ENCODE results near the gene RAD54L2. TPM values are rescaled to one million over a fixed set of nuclear protein-coding genes. Genes with fewer than 3 reads are reported as not detected.
"Not testable (repeated sequence)": the region's sequence is repeated elsewhere in the genome, so short reads cannot be mapped to it uniquely, and the experiment has no call there.

RAD54L2 gene
- total RNA-seq, 4 donors from 2014 or later = 10.2 to 16.0 (median 13.6) TPM

DNA sequence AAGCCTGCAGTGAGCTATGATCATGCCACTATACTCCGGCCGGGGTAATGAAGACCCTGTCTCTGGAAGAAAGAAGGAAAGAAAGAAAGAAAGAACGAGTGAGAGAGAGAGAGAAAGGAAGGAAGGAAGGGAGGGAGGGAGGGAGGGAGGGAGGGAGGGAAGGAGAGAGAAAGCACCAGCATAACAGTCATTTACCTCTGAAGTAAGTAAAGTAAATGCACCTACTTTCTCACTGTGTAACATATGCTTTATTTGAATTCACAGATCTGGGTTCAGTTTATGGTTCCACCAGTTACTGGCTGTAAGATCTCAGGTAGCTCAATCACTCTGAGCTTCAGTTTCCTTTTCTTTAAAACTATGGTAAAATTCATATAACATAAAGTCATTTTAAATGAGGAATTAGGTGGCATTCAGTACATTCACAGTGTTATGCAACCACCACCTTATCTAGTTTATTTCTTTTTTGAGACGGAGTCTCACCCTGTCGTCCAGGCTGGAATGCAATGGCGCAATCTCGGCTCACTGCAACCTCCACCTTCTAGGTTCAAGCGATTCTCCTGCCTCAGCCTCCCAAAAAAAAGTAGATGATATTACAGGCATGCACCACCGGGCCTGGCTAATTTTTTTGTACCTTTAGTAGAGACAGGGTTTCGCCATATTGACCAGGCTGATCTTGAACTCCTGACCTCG, 16.1 kb upstream of the RAD54L2 start:
- H3K4me3 ChIP-seq (ENCODE audit: low read depth, poor library complexity, severe bottlenecking) = no peak overlapping the region
- intact Hi-C loops (cut with DNase I; ENCODE audit: low total_unique reads) = no loop called here
- 74 to 76% methylated on average over 11 of the region's 11 CpGs for WGBS, 2 donors
- TF ChIP-seq CTCF (IDR thresholded peaks at IDR 0.05) = no peak
- TF ChIP-seq POLR2A (IDR thresholded peaks at IDR 0.05) = no peak
- DNase-seq (ENCODE audit: low spot score in 2 of 2) = no peak

DNA sequence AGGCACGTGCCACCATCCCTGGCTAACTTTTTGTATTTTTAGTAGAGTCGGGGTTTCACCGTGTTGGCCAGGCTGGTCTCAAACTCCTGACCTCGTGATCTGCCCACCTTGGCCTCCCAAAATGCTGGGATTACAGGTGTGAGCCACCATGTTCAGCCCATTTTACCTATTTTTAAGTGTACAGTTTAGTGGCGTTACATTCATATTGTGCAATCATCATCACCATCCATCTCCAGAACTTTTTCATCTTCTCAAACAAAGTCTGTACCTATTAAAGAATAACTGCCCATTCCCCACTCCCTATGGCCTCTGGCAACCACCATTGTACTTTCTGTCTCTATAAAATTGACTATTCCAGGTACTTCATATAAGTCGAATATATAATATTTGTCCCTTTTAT, 13.6 kb upstream of the RAD54L2 start:
- WGBS, 2 donors = 88% methylated on average over 6 of the region's 6 CpGs
- intact Hi-C loops (cut with DNase I; ENCODE audit: low total_unique reads); H3K4me3 ChIP-seq (ENCODE audit: low read depth, poor library complexity, severe bottlenecking); DNase-seq (ENCODE audit: low spot score in 2 of 2): not testable (repeated sequence)

DNA sequence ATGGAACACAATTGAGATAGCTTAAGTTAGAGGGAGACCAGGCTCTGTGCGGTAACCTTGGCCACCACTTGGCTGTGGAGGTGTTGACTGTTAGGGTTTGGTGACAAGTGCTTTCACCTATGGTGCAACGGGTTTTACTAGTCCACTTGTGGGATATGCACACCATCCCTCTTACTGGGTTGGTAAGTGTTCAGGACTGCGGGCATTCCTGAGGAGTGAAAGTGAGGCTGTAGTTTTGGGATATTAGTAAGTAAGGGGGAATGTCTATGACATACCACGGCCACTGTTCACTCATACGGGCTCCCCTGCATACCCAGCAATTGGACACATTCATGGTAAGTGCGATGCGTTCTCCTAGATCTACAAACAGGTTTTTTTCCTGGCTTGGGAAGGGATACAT, 8.0 kb upstream of the RAD54L2 start:
- H3K4me3 ChIP-seq (ENCODE audit: low read depth, poor library complexity, severe bottlenecking) = no peak overlapping the region
- no peak for TF ChIP-seq POLR2A (IDR thresholded peaks at IDR 0.05)
- no peak for TF ChIP-seq CTCF (IDR thresholded peaks at IDR 0.05)
- intact Hi-C loops (cut with DNase I; ENCODE audit: low total_unique reads) = no loop called here
- no peak for DNase-seq (ENCODE audit: low spot score in 2 of 2)
- WGBS, 2 donors = 91 to 92% methylated on average over 7 of the region's 7 CpGs

GRCh38 chr3:51535146-51536019, 3.1 kb upstream of the RAD54L2 start:
- no peak for TF ChIP-seq CTCF (IDR thresholded peaks at IDR 0.05)
- TF ChIP-seq POLR2A (IDR thresholded peaks at IDR 0.05) = no peak
- intact Hi-C loops (cut with DNase I; ENCODE audit: low total_unique reads) = no loop called here
- no peak overlapping the region for H3K4me3 ChIP-seq (ENCODE audit: low read depth, poor library complexity, severe bottlenecking)
- no peak for DNase-seq (ENCODE audit: low spot score in 2 of 2)
- 84 to 85% methylated on average over 7 of the region's 7 CpGs for WGBS, 2 donors

- DNase-seq (ENCODE audit: low spot score in 2 of 2); intact Hi-C loops (cut with DNase I; ENCODE audit: low total_unique reads); H3K4me3 ChIP-seq (ENCODE audit: low read depth, poor library complexity, severe bottlenecking): not testable (repeated sequence)
- 77 to 84% methylated on average over 16 of the region's 16 CpGs for WGBS, 2 donors
These were observed 888 bp upstream of the RAD54L2 start for GRCh38 chr3:51537631-51538030.

- intact Hi-C loops (cut with DNase I; ENCODE audit: low total_unique reads) = no loop called here
- TF ChIP-seq CTCF (IDR thresholded peaks at IDR 0.05) (no peak), POLR2A (IDR thresholded peaks at IDR 0.05) (no peak)
- 0 to 2% methylated on average over 7 of the region's 7 CpGs for WGBS, 2 donors
- peak overlapping the region; percentile 94 for H3K4me3 ChIP-seq (ENCODE audit: low read depth, poor library complexity, severe bottlenecking)
- DNase-seq (ENCODE audit: low spot score in 2 of 2) = no peak
These were observed 432 bp upstream of the RAD54L2 start for GRCh38 chr3:51538115-51538458.

All from lower leg skin (tissue), 4 donors.